Endothelial cell of umbilical vein (primary cell): ENCODE data around the gene OGDH. TPM values are rescaled to one million over a fixed set of nuclear protein-coding genes. Genes with fewer than 3 reads are reported as not detected.

Experiments used
- BruUV-seq: library from RNA; stranded (reverse); fragments of 400-500 nt; replicated peaks from 2 replicates; lab custom pipeline; 2021; lab: Mats Ljungman, UMichigan
- CTCF ChIA-PET: fragments of 300-600, 350-600 bp; sonication (Branson Sonifier 250); formaldehyde crosslinking; loops from one replicate; lab custom pipeline; 2021; ENCODE audit warnings: antibody characterized with exemption, inconsistent platforms; lab: Charles Lee
- POLR2A ChIA-PET: fragments of 300-600, 350-600 bp; sonication (Branson Sonifier 250); formaldehyde crosslinking; loops from one replicate; lab custom pipeline; 2021; ENCODE audit warnings: antibody characterized with exemption, inconsistent platforms; lab: Charles Lee
- DNase-seq: peaks from one replicate; pipeline ENCODE4 v3.0.0-alpha.2; 2011; ENCODE audit warnings: low read depth, low spot score
- FAIRE-seq: peaks from 2 replicates; lab custom pipeline; 2011; peaks lifted over from hg19 to GRCh38; lab: Jason Lieb, UNC
- H2AFZ ChIP-seq: 2 replicates; pipeline ENCODE4 v1.6.0; 2012; ENCODE audit warnings: low read depth, low read length, control low read depth, inconsistent platforms
- H3K27ac ChIP-seq: 2 replicates; pipeline ENCODE4 v1.5.1; 2011; ENCODE audit warnings: low read depth, mild to moderate bottlenecking, control low read depth, low read length, moderate library complexity; ENCODE audit not compliant: insufficient read depth
- H3K27me3 ChIP-seq, 2 experiments: 2 replicates each; pipeline versions ENCODE4 v1.6.0 to v1.6.1; 2011; ENCODE audit warnings: low read length in 2 of 2, mixed read lengths in 1 of 2; ENCODE audit not compliant: control insufficient read depth in 2 of 2, insufficient read depth in 2 of 2
- H3K36me3 ChIP-seq, 2 experiments: 2 replicates in 1 of 2; 3 replicates in 1 of 2; pipeline ENCODE4 v1.5.1; 2011; ENCODE audit warnings: low read length in 2 of 2, mild to moderate bottlenecking in 1 of 2, moderate library complexity in 1 of 2; ENCODE audit not compliant: control insufficient read depth in 2 of 2, insufficient read depth in 2 of 2; ENCODE audit errors: extremely low read depth in 1 of 2
- H3K4me1 ChIP-seq: 3 replicates; pipeline ENCODE4 v1.5.1; 2011; ENCODE audit warnings: mild to moderate bottlenecking, low read length; ENCODE audit not compliant: control insufficient read depth, insufficient read depth; ENCODE audit errors: extremely low read depth
- H3K4me2 ChIP-seq: 2 replicates; pipeline ENCODE4 v1.6.1; 2011; ENCODE audit warnings: low read length, control low read depth, mixed read lengths; ENCODE audit not compliant: insufficient read depth
- H3K4me3 ChIP-seq, 3 experiments: fragments of 200-600 bp in 1 of 3; sonication (generic), shearing (Covaris generic) in 1 of 3; replicated peaks in 1 of 3; 2 replicates each; pipeline ENCODE4 v1.5.1; 2011 to 2016; ENCODE audit warnings: control low read depth in 3 of 3, low read length in 3 of 3, mild to moderate bottlenecking in 2 of 3, inconsistent platforms in 1 of 3, low read depth in 1 of 3, moderate library complexity in 1 of 3; ENCODE audit not compliant: insufficient read depth in 1 of 3
- H3K79me2 ChIP-seq: 2 replicates; pipeline ENCODE4 v1.6.0; 2012; ENCODE audit warnings: low read length, inconsistent platforms; ENCODE audit not compliant: control insufficient read depth, insufficient read depth
- H3K9ac ChIP-seq: replicated peaks from 2 replicates; pipeline ENCODE3; 2011; ENCODE audit warnings: low read length, control low read depth; ENCODE audit not compliant: insufficient read depth; ENCODE audit errors: extremely low read depth
- H3K9me1 ChIP-seq: replicated peaks from 3 replicates; pipeline ENCODE4 v1.6.0; 2011; ENCODE audit warnings: mild to moderate bottlenecking, low read length; ENCODE audit not compliant: control insufficient read depth, insufficient read depth; ENCODE audit errors: extremely low read depth
- H3K9me3 ChIP-seq: replicated peaks from 2 replicates; pipeline ENCODE4 v1.5.1; 2012; ENCODE audit warnings: low read length, inconsistent platforms; ENCODE audit not compliant: control insufficient read depth, insufficient read depth
- H4K20me1 ChIP-seq: replicated peaks from 2 replicates; pipeline ENCODE3; 2011; ENCODE audit warnings: mild to moderate bottlenecking, low read length; ENCODE audit not compliant: control insufficient read depth, insufficient read depth; ENCODE audit errors: extremely low read depth
- CTCF ChIP-seq, 2 donors: IDR thresholded peaks; 1 replicate in 1 of 2; 2 replicates in 1 of 2; pipeline ENCODE4 v1.5.1; 2011; ENCODE audit warnings: low read length in 2 of 2, mild to moderate bottlenecking in 2 of 2, moderate library complexity in 2 of 2, control low read depth in 1 of 2, inconsistent platforms in 1 of 2, low read depth in 1 of 2; ENCODE audit not compliant: insufficient read depth in 1 of 2; ENCODE audit errors: extremely low read depth in 1 of 2
- EZH2 ChIP-seq: IDR thresholded peaks from 2 replicates; pipeline ENCODE4 v1.6.1; 2012; ENCODE audit warnings: borderline replicate concordance, low read depth, mild to moderate bottlenecking, moderate library complexity, low read length, inconsistent platforms; ENCODE audit not compliant: severe bottlenecking
- FOS ChIP-seq: IDR thresholded peaks from 2 replicates; pipeline ENCODE4 v1.6.1; 2011; ENCODE audit warnings: mild to moderate bottlenecking, low read length, moderate library complexity, borderline replicate concordance; ENCODE audit not compliant: insufficient read depth
- GATA2 ChIP-seq: IDR thresholded peaks from 2 replicates; pipeline ENCODE4 v1.7.0; 2011; ENCODE audit warnings: low read depth, mild to moderate bottlenecking, moderate library complexity, mixed read lengths, low read length; ENCODE audit not compliant: insufficient read length, insufficient read depth
- JUN ChIP-seq: IDR thresholded peaks from 2 replicates; pipeline ENCODE4 v1.6.1; 2011; ENCODE audit warnings: borderline replicate concordance, low read depth; ENCODE audit not compliant: insufficient read length, insufficient read depth
- MAX ChIP-seq: IDR thresholded peaks from 2 replicates; pipeline ENCODE4 v1.6.1; 2011; ENCODE audit not compliant: insufficient read depth, insufficient read length
- MYC ChIP-seq: IDR thresholded peaks from one replicate; pipeline ENCODE4 v1.6.1; 2011; ENCODE audit warnings: mild to moderate bottlenecking, low read depth, low read length
- POLR2A ChIP-seq: IDR thresholded peaks from 2 replicates; pipeline ENCODE4 v1.6.1; 2012; ENCODE audit warnings: low read depth, mild to moderate bottlenecking, control low read depth, low read length
- POLR2AphosphoS5 ChIP-seq: IDR thresholded peaks from 2 replicates; pipeline ENCODE4 v1.6.1; 2012; ENCODE audit warnings: low read depth, mild to moderate bottlenecking, control low read depth, low read length, moderate library complexity; ENCODE audit not compliant: insufficient read depth
- dilution Hi-C: fragments of 300-500 bp; cut with MboI; formaldehyde crosslinking; loops from one replicate; pipeline ENCODE4 v1.15.0; 2019; ENCODE audit warnings: low sequenced_read_pairs; ENCODE audit not compliant: extremely low pct_ligation_motif_present
- intact Hi-C: fragments of 100-400 bp; cut with micrococcal nuclease; formaldehyde crosslinking; loops from one replicate; pipeline ENCODE4 v1.10.0; 2022
- polyA plus RNA-seq, 4 experiments: library from polyadenylated mRNA; depleted of rRNA in 3 of 4; stranded (reverse) in 3 of 4; unstranded in 1 of 4; fragments of >200 nt; gene quantifications; 2 replicates each; pipeline versions ENCODE4 v1.2.1 to v1.2.3, GENCODE V29; 2011 to 2012; ENCODE audit warnings: missing spikeins in 1 of 4
- total RNA-seq: library from RNA; stranded (reverse); gene quantifications from 2 replicates; pipeline ENCODE4 v1.2.3, GENCODE V29; 2021

OGDH gene
- total and polyA plus RNA-seq, 2 donors (not counting 3 experiments of a cell fraction or from before 2014, with no cell fraction given): 88.9 to 92.9 TPM

GRCh38 chr7:44676776-44677175 is 70.3 kb downstream of the OGDH start:
- intact Hi-C loops: no loop called here
- BruUV-seq: no TSS peak

GRCh38 chr7:44678101-44678470 is 71.7 kb downstream of the OGDH start:
- BruUV-seq: no TSS peak
- ChIA-PET POLR2A (no interaction called here), CTCF (no interaction called here)
- DNase-seq (no peak), FAIRE-seq (no peak)
- Histone ChIP-seq H3K9ac (no peak overlapping the region), H4K20me1 (no peaks in the 10 kb centered on the region), H3K4me3 (no peak overlapping the region), H2AFZ (no peak overlapping the region), H3K9me3 (no peaks in the 10 kb centered on the region), H3K4me2 (no peak overlapping the region), H3K9me1 (no peaks in the 10 kb centered on the region), H3K27ac (no peak overlapping the region), H3K4me1 (no peaks in the 10 kb centered on the region), H3K79me2 (no peaks in the 10 kb centered on the region), H3K27me3 (no peaks in the 10 kb centered on the region), H3K36me3 (peaks cover 0 to 25% of the 10 kb centered on the region in 2 experiments)
- TF ChIP-seq POLR2AphosphoS5 (no peak), MYC (no peak), MAX (no peak), JUN (no peak), GATA2 (no peak), CTCF (IDR thresholded peaks at IDR 0.05; ENCODE audit: extremely low read depth in 1 of 2, insufficient read depth in 1 of 2, low read depth in 1 of 2, low read length in 2 of 2) (no peak), FOS (no peak), POLR2A (no peak)
- intact Hi-C loops (no loop called here), dilution Hi-C loops (no loop called here)

More at GRCh38 chr7:44676776-44677175, 70.3 kb downstream of the OGDH start:
- Histone ChIP-seq H3K9ac (no peak overlapping the region), H3K79me2 (no peaks in the 10 kb centered on the region), H3K27me3 (no peaks in the 10 kb centered on the region), H3K9me1 (no peaks in the 10 kb centered on the region), H2AFZ (no peak overlapping the region), H3K9me3 (no peaks in the 10 kb centered on the region), H3K4me2 (no peak overlapping the region), H3K27ac (no peak overlapping the region), H4K20me1 (no peaks in the 10 kb centered on the region), H3K36me3 (peaks cover 0 to 25% of the 10 kb centered on the region in 2 experiments), H3K4me1 (no peaks in the 10 kb centered on the region), H3K4me3 (no peak overlapping the region)
- TF ChIP-seq POLR2A (no peak), FOS (no peak), POLR2AphosphoS5 (no peak), JUN (no peak), EZH2 (no peak), MAX (no peak)
- ChIA-PET POLR2A (no interaction called here), CTCF (no interaction called here)
- dilution Hi-C loops: no loop called here
- FAIRE-seq: no peak
- no peak for DNase-seq
